Loucy (cell line): ENCODE results near the gene MACROD2.

ENCODE experiments used
- H2AFZ ChIP-seq: fragments of 200-600 bp; sonication (generic); 2 replicates; pipeline ENCODE4 v1.6.0; 2016; ENCODE audit warnings: antibody characterized with exemption, mild to moderate bottlenecking, low read length, moderate library complexity
- H3F3A ChIP-seq: fragments of 200-600 bp; 2 replicates; pipeline ENCODE4 v1.6.0; 2016; ENCODE audit warnings: antibody characterized with exemption, low read depth, mild to moderate bottlenecking
- H3K27me3 ChIP-seq: fragments of 200-600 bp; sonication (generic); 2 replicates; pipeline ENCODE4 v1.6.1; 2014; ENCODE audit warnings: low read length, mild to moderate bottlenecking; ENCODE audit not compliant: insufficient read depth, poor library complexity, severe bottlenecking
- H3K36me3 ChIP-seq: fragments of 200-600 bp; sonication (generic); 2 replicates; pipeline ENCODE4 v1.6.1; 2016; ENCODE audit warnings: low read length; ENCODE audit not compliant: insufficient read depth
- H3K4me1 ChIP-seq: fragments of 200-600 bp; sonication (generic); 2 replicates; pipeline ENCODE4 v1.5.1; 2014; ENCODE audit warnings: low read length, mild to moderate bottlenecking; ENCODE audit not compliant: insufficient read depth, poor library complexity, severe bottlenecking
- H3K4me2 ChIP-seq: fragments of 200-600 bp; sonication (generic); 2 replicates; pipeline ENCODE4 v1.6.0; 2014; ENCODE audit warnings: antibody characterized with exemption, low read length, low read depth, mild to moderate bottlenecking; ENCODE audit not compliant: poor library complexity, severe bottlenecking
- H3K4me3 ChIP-seq: fragments of 200-600 bp; sonication (generic); 2 replicates; pipeline ENCODE4 v1.5.1; 2014; ENCODE audit warnings: low read length, mild to moderate bottlenecking, mixed read lengths; ENCODE audit not compliant: poor library complexity, severe bottlenecking
- H3K79me2 ChIP-seq: fragments of 200-600 bp; sonication (generic); 2 replicates; pipeline ENCODE4 v1.6.1; 2014; ENCODE audit warnings: low read length; ENCODE audit not compliant: insufficient read depth
- H3K9ac ChIP-seq: fragments of 200-600 bp; sonication (generic); 2 replicates; pipeline ENCODE4 v1.6.0; 2014; ENCODE audit warnings: mild to moderate bottlenecking, low read depth, low read length, moderate library complexity; ENCODE audit not compliant: poor library complexity, severe bottlenecking
- H3K9me2 ChIP-seq: fragments of 200-600 bp; sonication (generic); replicated peaks from 2 replicates; pipeline ENCODE4 v1.6.1; 2016; ENCODE audit warnings: low read depth, low read length, mixed read lengths
- H3K9me3 ChIP-seq: fragments of 200-600 bp; sonication (generic); 2 replicates; pipeline ENCODE4 v1.6.1; 2014; ENCODE audit warnings: mild to moderate bottlenecking, antibody characterized with exemption, low read length, low read depth; ENCODE audit not compliant: insufficient read depth
- H4K20me1 ChIP-seq: fragments of 200-600 bp; sonication (generic); 2 replicates; pipeline ENCODE4 v1.6.0; 2014; ENCODE audit warnings: antibody characterized with exemption, low read length, mild to moderate bottlenecking; ENCODE audit not compliant: insufficient read depth, poor library complexity, severe bottlenecking
- CTCF ChIP-seq: fragments of 200-600 bp; sonication (generic); conservative IDR thresholded peaks from 2 replicates; pipeline ENCODE4 v1.5.1; 2014; ENCODE audit warnings: mild to moderate bottlenecking, antibody characterized with exemption, low read length
- EZH2phosphoT487 ChIP-seq: fragments of 200-600 bp; IDR thresholded peaks from 2 replicates; pipeline ENCODE4 v1.6.1; 2018; ENCODE audit warnings: antibody characterized with exemption, mild to moderate bottlenecking, moderate library complexity, borderline replicate concordance

Gene MACROD2

GRCh38 chr20:14701326-14701725 is 706.0 kb downstream of the MACROD2 start:
- H3K79me2 ChIP-seq = no peaks in the 10 kb centered on the region
- no peaks in the 10 kb centered on the region for H3K4me1 ChIP-seq
- no peak overlapping the region for H2AFZ ChIP-seq
- H3K9ac ChIP-seq = no peak overlapping the region
- no peaks in the 10 kb centered on the region for H3F3A ChIP-seq
- H3K4me3 ChIP-seq = no peak overlapping the region
- H3K27me3 ChIP-seq = no peaks in the 10 kb centered on the region
- TF ChIP-seq EZH2phosphoT487 (no peak), CTCF (no peak)
- H3K36me3 ChIP-seq = no peaks in the 10 kb centered on the region
- no peaks in the 10 kb centered on the region for H3K9me3 ChIP-seq
- H4K20me1 ChIP-seq = no peaks in the 10 kb centered on the region
- no peak overlapping the region for H3K4me2 ChIP-seq
- H3K9me2 ChIP-seq = no peaks in the 10 kb centered on the region

GRCh38 chr20:14706555-14706954 is 711.2 kb downstream of the MACROD2 start:
- Histone ChIP-seq H3F3A (no peaks in the 10 kb centered on the region), H2AFZ (no peak overlapping the region), H3K9me3 (no peaks in the 10 kb centered on the region), H3K4me3 (no peak overlapping the region), H3K36me3 (no peaks in the 10 kb centered on the region), H3K9me2 (no peaks in the 10 kb centered on the region), H4K20me1 (no peaks in the 10 kb centered on the region), H3K4me2 (no peak overlapping the region), H3K9ac (no peak overlapping the region), H3K27me3 (no peaks in the 10 kb centered on the region), H3K4me1 (no peaks in the 10 kb centered on the region), H3K79me2 (no peaks in the 10 kb centered on the region)
- TF ChIP-seq EZH2phosphoT487 = no peak
- no peak for TF ChIP-seq CTCF

DNA sequence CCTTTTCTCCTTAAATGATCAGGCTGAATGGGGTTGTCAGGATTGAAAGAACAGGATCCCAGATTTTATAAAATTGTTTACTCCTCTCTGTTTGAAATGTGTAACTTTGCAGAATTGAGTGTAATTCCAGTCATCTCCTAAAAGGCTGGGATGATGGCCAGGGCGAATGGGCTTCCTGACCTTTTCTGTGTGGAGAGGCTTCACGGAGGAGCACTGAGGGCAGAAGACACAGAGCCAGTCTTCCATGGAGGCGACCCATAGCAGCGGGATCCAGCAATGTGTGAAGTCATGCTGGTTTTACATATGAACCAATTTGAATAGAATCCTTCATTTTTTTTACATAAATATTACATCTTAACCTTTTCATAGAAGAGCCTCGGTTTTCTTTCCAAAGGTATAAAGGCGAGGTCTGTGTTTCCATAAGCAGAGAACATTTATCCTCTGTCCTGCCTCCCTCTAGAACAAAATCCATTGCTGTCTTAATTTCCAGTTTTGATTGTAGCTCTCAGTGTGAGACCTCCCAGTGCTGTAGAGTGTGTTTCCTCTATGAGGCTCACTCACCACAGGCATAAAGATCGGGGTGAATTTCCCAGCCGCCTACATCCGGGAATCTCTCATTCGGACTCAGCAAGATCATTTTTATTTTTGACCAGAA is 711.8 kb downstream of the MACROD2 start:
- H3K4me2 ChIP-seq = no peak overlapping the region
- TF ChIP-seq EZH2phosphoT487 = no peak
- TF ChIP-seq CTCF = no peak
- H3K9ac ChIP-seq = no peak overlapping the region
- H3K79me2 ChIP-seq = no peaks in the 10 kb centered on the region
- no peak overlapping the region for H3K4me3 ChIP-seq
- H3K4me1 ChIP-seq = no peaks in the 10 kb centered on the region
- no peaks in the 10 kb centered on the region for H3K36me3 ChIP-seq
- no peaks in the 10 kb centered on the region for H3F3A ChIP-seq
- H3K9me3 ChIP-seq = no peaks in the 10 kb centered on the region
- H3K9me2 ChIP-seq = no peaks in the 10 kb centered on the region
- no peak overlapping the region for H2AFZ ChIP-seq
- no peaks in the 10 kb centered on the region for H4K20me1 ChIP-seq
- H3K27me3 ChIP-seq = no peaks in the 10 kb centered on the region
